Measurements from ENCODE around the gene CAMK2N2.

The CAMK2N2 gene

DNA sequence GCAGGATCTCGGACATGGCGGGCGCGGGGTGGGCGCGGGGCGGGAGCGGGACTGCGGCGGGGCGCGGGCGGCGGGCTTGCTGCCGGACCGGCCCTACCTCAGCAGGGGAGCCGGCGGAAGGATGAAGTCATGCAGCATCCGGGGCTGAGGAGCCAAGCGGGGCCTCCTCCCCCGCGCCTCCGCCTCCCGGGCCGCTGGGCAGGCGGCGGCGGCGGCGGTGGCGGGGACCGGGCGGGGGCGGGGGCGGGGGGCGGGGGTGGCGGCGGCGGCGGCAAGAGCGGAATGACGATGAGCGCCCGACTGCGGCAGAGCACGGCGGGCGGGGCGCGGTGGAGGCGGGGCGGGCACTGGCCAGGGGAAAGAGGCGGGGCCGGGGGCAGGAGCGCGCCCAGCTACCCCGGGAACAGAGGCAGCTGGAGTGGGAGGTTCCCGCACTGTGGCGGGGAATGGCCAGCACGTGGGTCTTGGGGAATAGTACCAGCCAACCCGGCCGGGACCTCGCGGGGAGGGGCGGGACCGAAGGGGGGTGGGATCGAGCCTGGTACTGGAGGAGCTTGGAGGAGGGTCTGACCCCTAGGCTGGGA lies at the start of gene CAMK2N2:
Gene CAMK2N2, minus strand, starts transcription at position 284 of the 584 bp plus-strand sequence. Its CDS starts 268 bp downstream, at position 16.
- peak; percentile 22 for DNase-seq (ENCODE audit: low spot score)

GRCh38 chr3:184308744-184309143 lies 47.4 kb upstream of the CAMK2N2 start:
- no peak for DNase-seq (ENCODE audit: low spot score)

DNA sequence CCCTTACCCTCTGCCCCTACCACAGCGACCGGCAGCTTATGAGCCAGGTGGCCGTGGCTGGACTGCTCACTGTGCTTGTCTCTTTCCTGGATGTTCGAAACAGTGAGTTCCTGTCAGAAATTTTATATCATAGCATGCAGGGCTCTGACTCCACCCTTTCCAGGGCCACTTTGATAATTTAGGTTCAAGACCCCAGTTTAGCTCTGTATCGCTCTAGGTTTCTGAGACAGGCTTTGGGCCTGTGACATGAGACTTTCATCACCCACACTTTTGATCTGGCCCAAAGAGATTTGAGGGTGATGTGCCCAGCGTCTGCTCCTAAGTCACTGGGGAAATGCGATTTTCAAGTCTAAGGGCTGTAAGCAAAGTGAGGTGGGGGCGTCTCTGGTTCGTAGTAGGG lies 46.6 kb upstream of the CAMK2N2 start:
- DNase-seq (ENCODE audit: low spot score) = no peak

GRCh38 chr3:184306341-184306972 lies 45.1 kb upstream of the CAMK2N2 start:
- no peak for DNase-seq (ENCODE audit: low spot score)

- no peak for DNase-seq (ENCODE audit: low spot score)
Measured at GRCh38 chr3:184305577-184305976, 44.2 kb upstream of the CAMK2N2 start.

DNA sequence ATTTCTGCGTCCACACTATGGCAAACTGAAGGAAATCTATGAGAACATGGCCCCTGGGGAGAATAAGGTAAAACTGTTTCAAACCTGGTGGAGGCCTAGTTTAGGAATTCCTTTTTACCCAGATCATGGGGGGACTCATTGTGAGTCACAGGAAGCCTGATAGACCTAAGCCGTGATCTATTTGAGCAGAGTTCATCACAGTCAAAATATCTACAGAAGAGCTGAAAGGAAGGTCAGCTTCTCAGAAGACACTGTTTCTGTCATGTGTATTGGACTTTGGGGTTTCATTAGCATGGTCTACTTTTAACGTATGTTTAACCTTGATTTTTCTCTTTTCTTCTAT lies 39.0 kb upstream of the CAMK2N2 start:
- no peak for DNase-seq (ENCODE audit: low spot score)

GRCh38 chr3:184299488-184300377 lies 38.4 kb upstream of the CAMK2N2 start:
- DNase-seq (ENCODE audit: low spot score) = no peak

DNA sequence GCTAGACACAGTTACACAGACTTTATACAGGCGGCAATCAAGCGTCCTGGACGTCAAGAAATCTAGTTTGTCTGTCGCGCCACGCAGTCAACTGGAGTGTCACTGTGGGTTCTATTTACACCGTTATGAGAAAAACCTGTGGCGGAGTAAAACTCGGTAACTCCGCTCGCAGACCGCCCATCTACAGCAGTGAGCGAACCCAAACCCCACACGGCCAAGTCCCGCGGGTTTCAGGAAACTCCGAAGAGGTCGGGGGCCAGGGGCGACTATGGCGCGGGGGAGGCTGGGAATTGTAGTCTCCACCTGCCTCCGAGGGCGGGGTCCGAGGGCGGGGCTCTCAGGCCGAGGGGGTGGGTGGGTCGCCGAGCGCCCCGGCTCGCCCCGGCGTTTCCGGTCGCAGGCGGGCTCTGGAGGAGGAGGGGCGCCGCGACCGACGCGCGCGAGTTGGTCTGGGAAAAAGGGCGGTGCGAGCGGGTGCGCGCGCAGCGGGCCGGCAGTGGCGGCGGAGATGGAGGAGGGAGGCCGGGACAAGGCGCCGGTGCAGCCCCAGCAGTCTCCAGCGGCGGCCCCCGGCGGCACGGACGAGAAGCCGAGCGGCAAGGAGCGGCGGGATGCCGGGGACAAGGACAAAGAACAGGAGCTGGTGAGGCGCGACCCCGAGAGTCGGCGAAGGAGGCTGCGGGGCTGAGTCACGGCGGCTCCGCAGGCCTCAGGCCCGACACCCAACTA lies 37.6 kb upstream of the CAMK2N2 start, which contains the start of gene PSMD2:
Gene PSMD2, plus strand, starts transcription at position 483 of the 729 bp plus-strand sequence. Its CDS starts 26 bp downstream, at position 509.
- DNase-seq (ENCODE audit: low spot score) = peak; percentile 92

DNA sequence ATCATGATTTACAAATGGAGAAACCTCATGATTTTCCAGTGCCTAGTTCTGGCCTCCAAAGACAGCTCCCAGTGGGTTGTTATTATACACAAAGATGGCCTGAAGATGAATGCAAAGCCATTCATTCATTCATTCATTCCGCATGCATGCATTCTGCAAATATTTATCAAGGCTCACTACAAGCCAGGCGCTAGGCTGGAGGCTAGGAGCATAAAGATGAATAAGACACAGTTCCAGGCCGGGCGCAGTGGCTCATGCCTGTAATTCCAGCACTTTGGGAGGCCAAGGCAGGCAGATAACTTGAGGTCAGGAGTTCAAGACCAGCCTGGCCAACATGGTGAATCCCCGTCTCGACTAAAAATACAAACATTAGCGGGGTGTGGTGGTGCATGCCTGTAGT lies 35.3 kb upstream of the CAMK2N2 start:
- no peak for DNase-seq (ENCODE audit: low spot score)

DNA sequence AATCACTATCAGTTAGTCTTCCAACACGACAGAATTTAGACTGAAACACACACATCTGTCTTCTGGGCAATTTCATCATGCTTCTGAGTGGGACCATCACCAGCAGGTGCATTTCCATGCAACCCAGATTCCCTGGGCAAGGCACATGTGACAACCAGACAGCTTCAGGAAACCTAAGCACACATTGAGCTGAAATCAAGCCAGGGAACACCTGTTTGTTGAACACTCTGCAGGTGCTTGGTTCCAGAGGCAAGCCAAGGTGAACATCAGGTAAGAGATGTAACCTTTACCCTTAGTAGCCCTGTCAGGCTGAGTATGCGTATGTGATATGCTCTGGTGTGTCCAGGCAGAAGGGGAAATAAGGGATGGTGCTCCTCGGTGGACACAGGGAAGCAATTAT lies 34.4 kb upstream of the CAMK2N2 start:
- no peak for DNase-seq (ENCODE audit: low spot score)

- no peak for DNase-seq (ENCODE audit: low spot score)
Measured at GRCh38 chr3:184291738-184292445, 30.5 kb upstream of the CAMK2N2 start.

DNA sequence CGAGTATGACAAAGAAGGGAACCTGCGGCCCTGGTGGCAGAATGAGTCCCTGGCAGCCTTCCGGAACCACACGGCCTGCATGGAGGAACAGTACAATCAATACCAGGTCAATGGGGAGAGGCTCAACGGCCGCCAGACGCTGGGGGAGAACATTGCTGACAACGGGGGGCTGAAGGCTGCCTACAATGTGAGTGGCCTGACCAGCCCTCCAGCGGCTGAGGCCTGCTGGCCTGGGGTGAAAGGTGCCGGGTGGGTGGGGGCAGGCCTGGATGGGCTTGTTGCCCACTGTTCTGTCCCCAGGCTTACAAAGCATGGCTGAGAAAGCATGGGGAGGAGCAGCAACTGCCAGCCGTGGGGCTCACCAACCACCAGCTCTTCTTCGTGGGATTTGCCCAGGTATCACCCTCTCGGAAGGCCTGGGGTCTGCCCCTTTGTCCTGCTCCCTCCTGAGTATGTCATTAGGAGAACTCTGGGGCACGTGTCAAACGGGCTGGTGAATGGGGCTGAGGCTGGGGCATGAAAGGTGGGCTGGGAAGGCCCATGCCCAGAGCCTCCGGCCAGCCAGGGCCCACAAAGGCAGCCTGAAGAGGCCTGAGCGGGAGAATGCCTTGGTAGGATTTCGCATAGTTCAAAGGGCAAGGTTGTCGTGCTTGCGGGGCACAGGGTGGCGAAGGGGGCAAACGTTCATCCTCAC lies 29.8 kb upstream of the CAMK2N2 start:
- DNase-seq (ENCODE audit: low spot score) = no peak

- no peak for DNase-seq (ENCODE audit: low spot score)
Measured at GRCh38 chr3:184290331-184290730, 29.0 kb upstream of the CAMK2N2 start.

GRCh38 chr3:184289426-184289938 lies 28.1 kb upstream of the CAMK2N2 start:
- peak; percentile 36 for DNase-seq (ENCODE audit: low spot score)

GRCh38 chr3:184284696-184285095 lies 23.3 kb upstream of the CAMK2N2 start:
- DNase-seq (ENCODE audit: low spot score) = peak; percentile 78

- no peak for DNase-seq (ENCODE audit: low spot score)
Measured at GRCh38 chr3:184283681-184284080, 22.3 kb upstream of the CAMK2N2 start.

DNA sequence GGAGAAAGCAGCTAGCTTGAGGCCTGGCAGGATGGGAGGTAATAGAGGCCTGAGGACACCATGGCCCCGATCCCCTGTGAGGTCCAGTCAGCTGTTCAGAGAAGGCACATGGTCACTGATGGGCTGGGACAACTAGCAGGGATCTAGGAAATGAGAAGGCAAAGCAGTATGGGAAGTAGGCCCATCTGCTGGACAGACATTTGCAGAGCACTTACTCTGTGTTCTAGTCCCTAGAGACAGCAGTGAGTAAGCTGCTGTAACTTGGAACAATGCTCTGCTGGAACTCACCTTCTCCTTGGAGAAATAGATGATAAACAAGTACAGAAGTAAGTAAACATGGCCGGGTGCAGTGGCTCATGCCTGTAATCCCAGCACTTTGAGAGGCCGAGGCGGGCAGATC lies 21.6 kb upstream of the CAMK2N2 start:
- DNase-seq (ENCODE audit: low spot score) = no peak

DNA sequence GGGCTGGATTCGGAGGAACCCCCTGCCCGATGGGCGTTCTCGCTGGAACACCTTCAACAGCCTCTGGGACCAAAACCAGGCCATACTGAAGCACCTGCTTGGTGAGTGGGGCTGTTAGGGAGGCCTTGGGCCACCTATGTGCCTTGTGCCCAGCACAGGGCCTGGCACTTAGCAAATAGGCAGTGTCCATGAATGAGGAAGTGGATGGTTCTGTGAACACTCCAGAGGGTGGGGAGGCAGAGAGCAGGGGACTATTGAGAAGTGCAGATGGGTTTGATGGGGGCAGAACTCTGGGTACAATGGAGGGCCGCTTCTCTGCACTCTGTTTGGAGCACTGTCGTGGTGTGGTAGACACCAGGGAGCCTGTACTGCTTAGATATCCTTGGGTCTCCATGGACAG lies 16.0 kb upstream of the CAMK2N2 start:
- no peak for DNase-seq (ENCODE audit: low spot score)

DNA sequence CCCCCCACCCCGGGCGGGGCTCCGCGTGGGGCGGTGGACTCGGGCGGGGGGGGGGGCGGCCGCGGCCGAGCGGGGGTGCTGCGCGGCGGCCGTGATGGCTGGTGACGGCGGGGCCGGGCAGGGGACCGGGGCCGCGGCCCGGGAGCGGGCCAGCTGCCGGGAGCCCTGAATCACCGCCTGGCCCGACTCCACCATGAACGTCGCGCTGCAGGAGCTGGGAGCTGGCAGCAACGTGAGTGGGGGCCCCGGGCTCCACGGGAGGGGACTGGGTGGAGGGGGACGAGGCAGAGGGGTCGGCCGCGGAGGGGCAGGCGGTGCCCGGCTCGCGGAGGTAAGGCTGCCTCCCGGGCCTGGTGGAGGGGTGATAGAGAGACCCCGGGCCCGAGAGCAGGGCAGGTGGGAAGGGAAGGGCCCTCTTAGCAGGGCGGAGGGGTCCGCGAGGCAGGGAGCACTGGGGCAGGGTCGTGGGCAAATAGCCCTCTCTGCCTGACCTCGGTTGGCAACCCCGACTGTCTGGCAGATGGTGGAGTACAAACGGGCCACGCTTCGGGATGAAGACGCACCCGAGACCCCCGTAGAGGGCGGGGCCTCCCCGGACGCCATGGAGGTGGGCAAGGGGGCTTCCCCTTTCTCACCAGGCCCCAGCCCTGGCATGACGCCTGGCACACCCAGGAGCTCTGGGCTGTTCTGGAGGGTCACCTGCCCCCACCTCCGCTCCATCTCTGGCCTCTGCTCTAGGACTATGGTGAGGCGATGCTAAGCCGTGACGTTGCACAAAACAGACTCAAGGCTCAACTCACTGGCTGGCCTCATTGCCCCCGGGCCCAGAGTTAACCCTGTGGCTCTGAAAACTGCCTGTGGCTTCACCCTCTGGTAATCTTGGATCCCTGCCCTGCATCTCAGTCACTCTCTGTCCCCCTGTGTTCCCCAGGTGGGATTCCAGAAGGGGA lies 14.9 kb upstream of the CAMK2N2 start, which contains the start of gene ECE2:
Gene ECE2, plus strand, starts transcription at position 62 of the 950 bp plus-strand sequence. Its CDS starts 132 bp downstream, at position 194.
- DNase-seq (ENCODE audit: low spot score) = no peak

GRCh38 chr3:184275381-184275701 lies 14.0 kb upstream of the CAMK2N2 start:
- DNase-seq (ENCODE audit: low spot score) = no peak
